Measurements from ENCODE around the gene MCC. TPM values are rescaled to one million over a fixed set of nuclear protein-coding genes. Genes with fewer than 3 reads are reported as not detected.

Gene MCC
- total RNA-seq, 3 donors from 2014 or later (not counting 1 experiment from before 2014, with no cell fraction given): 0.68 to 1.8 (median 1.4) TPM

- H3K4me1 ChIP-seq (ENCODE audit: control insufficient read depth, insufficient read depth, low read length): peaks cover 26% of the 10 kb centered on the region
- TF ChIP-seq CTCF (IDR thresholded peaks at IDR 0.05): no peak
- Mint-ChIP-seq H3K27me3 (ENCODE audit: low read depth in 2 of 2) (no peaks in the 10 kb centered on the region), H3K27ac (peak overlapping the region; percentile 11 to 54), H3K36me3 (no peaks in the 10 kb centered on the region), H3K4me1 (peaks cover 28 to 30% of the 10 kb centered on the region in 2 donors), H3K9me3 (no peaks in the 10 kb centered on the region), H3K4me3 (no peak overlapping the region)
- no peaks in the 10 kb centered on the region for H3K27me3 ChIP-seq (ENCODE audit: control insufficient read depth, insufficient read depth, low read length)
- WGBS (ENCODE audit: insufficient coverage): 53% methylated on average over 1 of the region's 1 CpG
- no peak overlapping the region for H3K27ac ChIP-seq (ENCODE audit: low read length)
- no peaks in the 10 kb centered on the region for H3K9me3 ChIP-seq (ENCODE audit: control insufficient read depth, insufficient read depth, low read length)
- intact Hi-C loops (cut with micrococcal nuclease): no loop called here
- ATAC-seq: peak in 1 of 3 donors; percentile 27
- no peak overlapping the region for H3K4me3 ChIP-seq (ENCODE audit: low read length)
- H3K36me3 ChIP-seq (ENCODE audit: control insufficient read depth, insufficient read depth, low read length): no peaks in the 10 kb centered on the region
- no peak for DNase-seq
Measured at GRCh38 chr5:113035096-113035495, 453.2 kb downstream of the MCC start.

GRCh38 chr5:113034182-113034773, 454.0 kb downstream of the MCC start:
- no peaks in the 10 kb centered on the region for H3K36me3 ChIP-seq (ENCODE audit: control insufficient read depth, insufficient read depth, low read length)
- no peaks in the 10 kb centered on the region for H3K36me3 Mint-ChIP-seq
- H3K27ac Mint-ChIP-seq: peak overlapping the region; percentile 11 to 54
- no peaks in the 10 kb centered on the region for H3K27me3 ChIP-seq (ENCODE audit: control insufficient read depth, insufficient read depth, low read length)
- ATAC-seq: no peak
- no peak for DNase-seq
- no peak overlapping the region for H3K4me3 Mint-ChIP-seq
- TF ChIP-seq CTCF (IDR thresholded peaks at IDR 0.05): no peak
- H3K27me3 Mint-ChIP-seq (ENCODE audit: low read depth in 2 of 2): no peaks in the 10 kb centered on the region
- no peak overlapping the region for H3K27ac ChIP-seq (ENCODE audit: low read length)
- H3K4me1 Mint-ChIP-seq: peaks cover 28 to 30% of the 10 kb centered on the region in 2 donors
- no peak overlapping the region for H3K4me3 ChIP-seq (ENCODE audit: low read length)
- intact Hi-C loops (cut with micrococcal nuclease): no loop called here
- 77% methylated on average over 13 of the region's 13 CpGs for WGBS (ENCODE audit: insufficient coverage)
- no peaks in the 10 kb centered on the region for H3K9me3 Mint-ChIP-seq
- no peaks in the 10 kb centered on the region for H3K9me3 ChIP-seq (ENCODE audit: control insufficient read depth, insufficient read depth, low read length)
- H3K4me1 ChIP-seq (ENCODE audit: control insufficient read depth, insufficient read depth, low read length): peaks cover 26% of the 10 kb centered on the region

- H3K4me3 ChIP-seq (ENCODE audit: low read length): no peak overlapping the region
- no peak for DNase-seq
- no peak overlapping the region for H3K27ac Mint-ChIP-seq
Measured at GRCh38 chr5:113031557-113031956, 456.7 kb downstream of the MCC start.

More at GRCh38 chr5:113031557-113031956, 456.7 kb downstream of the MCC start:
- no peak for ATAC-seq
- intact Hi-C loops (cut with micrococcal nuclease): no loop called here
- TF ChIP-seq CTCF (IDR thresholded peaks at IDR 0.05): no peak
- no peaks in the 10 kb centered on the region for H3K27me3 Mint-ChIP-seq (ENCODE audit: low read depth in 2 of 2)
- no peaks in the 10 kb centered on the region for H3K9me3 Mint-ChIP-seq
- Histone ChIP-seq H3K4me1 (ENCODE audit: control insufficient read depth, insufficient read depth, low read length) (peaks cover 26% of the 10 kb centered on the region), H3K27ac (ENCODE audit: low read length) (no peak overlapping the region), H3K36me3 (ENCODE audit: control insufficient read depth, insufficient read depth, low read length) (peaks cover 17% of the 10 kb centered on the region), H3K27me3 (ENCODE audit: control insufficient read depth, insufficient read depth, low read length) (no peaks in the 10 kb centered on the region), H3K9me3 (ENCODE audit: control insufficient read depth, insufficient read depth, low read length) (no peaks in the 10 kb centered on the region)
- peaks cover 28 to 32% of the 10 kb centered on the region in 2 donors for H3K4me1 Mint-ChIP-seq
- no peak overlapping the region for H3K4me3 Mint-ChIP-seq
- peaks cover 4% of the 10 kb centered on the region for H3K36me3 Mint-ChIP-seq
- 88% methylated on average over 2 of the region's 2 CpGs for WGBS (ENCODE audit: insufficient coverage)

Measured in natural killer cell (primary cell).